Glutamatergic neuron (in vitro differentiated cells): ENCODE data around the gene TSPAN5. TPM values are rescaled to one million over a fixed set of nuclear protein-coding genes. Genes with fewer than 3 reads are reported as not detected.

Experiments used
- DNase-seq: peaks from one replicate; pipeline ENCODE4 v3.0.0; 2022
- H3K27ac Mint-ChIP-seq: one replicate; pipeline ENCODE4 v1.8.0; 2020; ENCODE audit warnings: mild to moderate bottlenecking, mixed read lengths, inconsistent platforms; ENCODE audit not compliant: unreplicated experiment
- H3K27me3 Mint-ChIP-seq: one replicate; pipeline ENCODE4 v1.8.0; 2020; ENCODE audit warnings: mild to moderate bottlenecking, moderate library complexity, mixed read lengths, inconsistent platforms; ENCODE audit not compliant: unreplicated experiment
- H3K36me3 Mint-ChIP-seq: one replicate; pipeline ENCODE4 v1.8.0; 2020; ENCODE audit warnings: mild to moderate bottlenecking, mixed read lengths, inconsistent platforms; ENCODE audit not compliant: unreplicated experiment
- H3K4me1 Mint-ChIP-seq: one replicate; pipeline ENCODE4 v1.8.0; 2020; ENCODE audit warnings: mild to moderate bottlenecking, low read depth, mixed read lengths, inconsistent platforms; ENCODE audit not compliant: unreplicated experiment
- H3K4me3 Mint-ChIP-seq: one replicate; pipeline ENCODE4 v1.8.0; 2020; ENCODE audit warnings: mild to moderate bottlenecking, mixed read lengths, inconsistent platforms; ENCODE audit not compliant: unreplicated experiment
- H3K9me3 Mint-ChIP-seq: one replicate; pipeline ENCODE4 v1.8.0; 2020; ENCODE audit warnings: mild to moderate bottlenecking, moderate library complexity, mixed read lengths, inconsistent platforms; ENCODE audit not compliant: unreplicated experiment
- total RNA-seq: library from RNA; stranded (reverse); fragmentation: NEBNext Ultra II Directional; extraction: Animal tissue kit (Norgen Biotek cat#: 25700); gene quantifications from one replicate; pipeline ENCODE4 v1.2.1, GENCODE V29; 2021; ENCODE audit not compliant: unreplicated experiment
- TF ChIP-seq, protein P1 (sequence below): fragments of 200-600 bp; sonication (generic); IDR thresholded peaks from one replicate; pipeline ENCODE4 v1.5.0; 2021; ENCODE audit not compliant: partially characterized antibody, unreplicated experiment

TSPAN5 gene
- total RNA-seq, 1 donor from 2014 or later: 40.5 TPM

DNA sequence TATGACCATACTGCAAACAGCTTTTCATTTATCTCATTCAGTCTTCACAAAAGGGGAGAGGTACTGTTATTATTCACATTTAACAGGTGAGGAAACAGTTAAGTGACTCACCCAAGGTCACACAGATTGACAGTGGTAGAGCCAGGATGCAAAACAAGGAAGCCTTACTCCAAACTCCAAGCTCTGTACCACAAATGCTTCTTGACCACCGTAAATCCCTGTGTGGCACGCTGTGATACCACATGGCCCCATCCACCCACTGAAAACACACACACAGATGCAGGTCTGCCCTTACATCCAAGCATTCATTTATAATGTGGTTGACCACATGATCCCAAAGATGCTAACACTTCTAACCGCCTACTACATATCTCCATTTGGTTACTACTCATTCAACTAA, 129.5 kb downstream of the TSPAN5 start:
- Mint-ChIP-seq H3K27me3 (peaks cover under 1% of the 10 kb centered on the region), H3K4me1 (peaks cover 1% of the 10 kb centered on the region), H3K4me3 (no peak overlapping the region), H3K27ac (no peak overlapping the region), H3K9me3 (peaks cover 5% of the 10 kb centered on the region), H3K36me3 (no peaks in the 10 kb centered on the region)
- TF ChIP-seq, protein P1, sequence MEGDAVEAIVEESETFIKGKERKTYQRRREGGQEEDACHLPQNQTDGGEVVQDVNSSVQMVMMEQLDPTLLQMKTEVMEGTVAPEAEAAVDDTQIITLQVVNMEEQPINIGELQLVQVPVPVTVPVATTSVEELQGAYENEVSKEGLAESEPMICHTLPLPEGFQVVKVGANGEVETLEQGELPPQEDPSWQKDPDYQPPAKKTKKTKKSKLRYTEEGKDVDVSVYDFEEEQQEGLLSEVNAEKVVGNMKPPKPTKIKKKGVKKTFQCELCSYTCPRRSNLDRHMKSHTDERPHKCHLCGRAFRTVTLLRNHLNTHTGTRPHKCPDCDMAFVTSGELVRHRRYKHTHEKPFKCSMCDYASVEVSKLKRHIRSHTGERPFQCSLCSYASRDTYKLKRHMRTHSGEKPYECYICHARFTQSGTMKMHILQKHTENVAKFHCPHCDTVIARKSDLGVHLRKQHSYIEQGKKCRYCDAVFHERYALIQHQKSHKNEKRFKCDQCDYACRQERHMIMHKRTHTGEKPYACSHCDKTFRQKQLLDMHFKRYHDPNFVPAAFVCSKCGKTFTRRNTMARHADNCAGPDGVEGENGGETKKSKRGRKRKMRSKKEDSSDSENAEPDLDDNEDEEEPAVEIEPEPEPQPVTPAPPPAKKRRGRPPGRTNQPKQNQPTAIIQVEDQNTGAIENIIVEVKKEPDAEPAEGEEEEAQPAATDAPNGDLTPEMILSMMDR: no peak
- no peak for DNase-seq

DNA sequence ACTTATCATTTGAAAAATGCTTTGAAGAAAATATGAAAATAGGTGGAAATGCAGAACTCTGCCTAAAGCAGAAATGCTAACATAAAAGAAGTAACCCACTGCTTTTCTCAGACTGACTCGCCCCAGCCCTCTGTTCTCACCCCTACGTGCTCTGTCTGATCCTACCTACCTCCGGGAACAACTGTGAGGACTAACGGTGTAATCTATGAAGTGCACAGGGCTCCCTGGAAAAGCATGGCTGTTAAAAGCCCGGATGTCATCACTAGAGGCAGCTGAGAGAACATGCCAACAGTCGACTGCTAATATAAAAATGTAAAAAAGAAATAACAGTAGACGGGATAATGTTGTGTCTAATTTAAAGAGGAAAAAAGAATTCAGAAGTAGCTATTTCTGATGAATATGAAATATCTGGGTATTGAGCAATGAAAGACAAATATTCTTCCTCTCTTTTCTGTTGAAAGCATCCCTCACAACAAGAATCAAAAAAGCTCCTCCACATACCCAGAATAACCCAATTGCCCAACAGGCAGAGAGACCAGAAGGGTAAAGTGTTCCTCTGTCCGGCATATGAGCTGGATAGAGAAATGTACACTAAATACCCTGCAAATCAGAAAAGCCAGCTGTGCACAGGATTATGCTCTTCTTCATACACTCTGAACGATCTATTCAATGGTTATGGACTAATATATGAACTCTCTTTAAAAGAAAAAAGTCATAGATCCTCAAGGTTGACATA, 130.7 kb downstream of the TSPAN5 start:
- no peaks in the 10 kb centered on the region for H3K27me3 Mint-ChIP-seq
- peaks cover 1% of the 10 kb centered on the region for H3K4me1 Mint-ChIP-seq
- peaks cover 3% of the 10 kb centered on the region for H3K9me3 Mint-ChIP-seq
- H3K4me3 Mint-ChIP-seq: no peak overlapping the region
- no peak for DNase-seq
- TF ChIP-seq, protein P1: no peak
- H3K27ac Mint-ChIP-seq: no peak overlapping the region
- H3K36me3 Mint-ChIP-seq: no peaks in the 10 kb centered on the region

DNA sequence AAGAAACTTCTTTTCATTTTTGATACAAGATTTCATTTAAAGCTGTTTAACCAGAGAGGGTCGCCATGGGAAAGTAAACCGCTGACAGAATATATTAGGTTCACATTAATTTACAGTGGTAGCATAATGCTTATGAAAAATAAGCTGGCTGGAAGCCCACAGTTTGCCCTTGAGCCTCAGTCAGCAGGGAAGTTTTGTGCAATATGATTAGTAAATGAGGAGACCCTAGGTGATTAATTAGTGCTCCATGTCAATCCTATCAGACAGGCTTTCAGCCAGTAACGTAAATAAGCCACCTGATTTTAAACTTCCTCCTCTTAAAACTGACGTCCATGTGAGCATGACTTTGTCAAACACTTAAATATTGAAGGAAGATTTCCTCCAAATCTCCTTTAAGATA, 134.2 kb downstream of the TSPAN5 start:
- Mint-ChIP-seq H3K4me1 (peaks cover 14% of the 10 kb centered on the region), H3K9me3 (peaks cover 12% of the 10 kb centered on the region), H3K4me3 (no peak overlapping the region), H3K36me3 (no peaks in the 10 kb centered on the region), H3K27ac (no peak overlapping the region), H3K27me3 (no peaks in the 10 kb centered on the region)
- DNase-seq: no peak
- TF ChIP-seq, protein P1: no peak

DNA sequence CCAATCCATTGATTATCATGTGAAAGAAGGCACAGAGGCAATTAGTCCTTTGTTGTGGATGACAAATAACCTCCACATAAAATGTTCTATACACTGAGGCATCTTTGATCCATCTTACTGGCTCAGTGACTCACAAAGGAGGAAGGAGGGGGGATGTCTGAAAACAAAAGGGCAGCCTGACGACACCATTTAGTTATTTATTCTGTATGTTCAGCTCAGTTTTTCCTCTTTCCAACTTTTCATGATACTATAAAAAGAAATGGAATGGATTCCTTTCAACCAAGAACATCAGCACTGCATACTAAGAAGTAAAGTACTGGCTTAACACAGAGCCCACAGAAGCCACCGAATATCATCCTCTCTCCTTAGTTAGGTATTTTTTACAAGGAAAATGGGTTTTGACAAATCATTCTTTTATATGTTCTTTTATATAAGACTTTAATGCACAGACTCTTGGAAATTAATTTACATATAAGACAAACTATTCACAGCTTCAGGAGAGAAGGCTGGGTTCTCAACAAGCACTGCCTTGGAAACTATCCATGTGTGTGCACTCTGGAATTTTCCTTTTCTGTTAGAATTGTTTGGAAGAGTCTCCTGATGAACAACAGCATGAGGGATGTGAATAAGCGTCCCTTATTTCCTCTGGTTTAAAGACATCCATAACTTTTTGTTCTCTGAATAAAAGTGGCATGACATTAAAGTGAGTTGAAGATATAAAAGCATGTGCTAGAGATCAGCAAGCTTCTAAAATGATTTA, 135.6 kb downstream of the TSPAN5 start:
- Mint-ChIP-seq H3K36me3 (no peaks in the 10 kb centered on the region), H3K4me3 (no peak overlapping the region), H3K9me3 (peaks cover 11% of the 10 kb centered on the region), H3K27me3 (no peaks in the 10 kb centered on the region), H3K27ac (no peak overlapping the region), H3K4me1 (peaks cover 17% of the 10 kb centered on the region)
- DNase-seq: no peak
- TF ChIP-seq, protein P1: no peak

DNA sequence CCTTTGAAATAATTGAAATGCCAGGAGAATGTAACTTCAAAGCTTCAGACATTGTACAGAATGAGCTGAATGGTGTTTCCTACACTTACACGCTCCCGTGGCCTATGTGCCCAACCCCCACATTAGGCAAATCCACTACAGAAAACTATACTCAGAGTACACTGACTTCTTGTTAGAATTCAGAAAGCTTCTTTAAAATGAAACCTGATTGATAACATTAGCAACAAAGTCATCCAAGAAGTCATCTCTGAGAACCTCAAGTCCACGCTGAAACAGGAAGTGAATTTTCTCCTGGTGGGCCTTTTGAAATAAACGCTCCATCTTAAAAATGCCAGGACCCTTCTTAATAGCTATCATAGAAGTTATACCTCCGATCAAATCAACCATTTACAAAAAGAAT, 136.3 kb downstream of the TSPAN5 start:
- TF ChIP-seq, protein P1: no peak
- H3K9me3 Mint-ChIP-seq: peaks cover 11% of the 10 kb centered on the region

More for the DNA sequence above, 136.3 kb downstream of the TSPAN5 start:
- no peaks in the 10 kb centered on the region for H3K36me3 Mint-ChIP-seq
- no peak for DNase-seq
- H3K27me3 Mint-ChIP-seq: no peaks in the 10 kb centered on the region
- peaks cover 17% of the 10 kb centered on the region for H3K4me1 Mint-ChIP-seq
- H3K4me3 Mint-ChIP-seq: no peak overlapping the region
- H3K27ac Mint-ChIP-seq: no peak overlapping the region
